Parathyroid adenoma (tissue), 2 donors: ENCODE results near the gene NUMBL.

Source experiments
- H2AFZ ChIP-seq: fragments of 300-600 bp; sonication (generic); one replicate; pipeline ENCODE4 v1.7.0; 2017; ENCODE audit warnings: antibody characterized with exemption, mild to moderate bottlenecking
- H3K27ac ChIP-seq: fragments of 300-600 bp; sonication (generic); one replicate; pipeline ENCODE4 v1.7.0; 2017
- H3K27me3 ChIP-seq: fragments of 300-600 bp; sonication (generic); one replicate; pipeline ENCODE4 v1.7.0; 2017; ENCODE audit warnings: low read length; ENCODE audit not compliant: control insufficient read depth, insufficient read depth
- H3K36me3 ChIP-seq: fragments of 300-600 bp; sonication (generic); one replicate; pipeline ENCODE4 v1.7.0; 2017; ENCODE audit warnings: low read length; ENCODE audit not compliant: control insufficient read depth, insufficient read depth
- H3K4me1 ChIP-seq: fragments of 300-600 bp; sonication (generic); one replicate; pipeline ENCODE4 v1.7.0; 2017; ENCODE audit warnings: control low read depth
- H3K4me2 ChIP-seq: fragments of 300-600 bp; sonication (generic); one replicate; pipeline ENCODE4 v1.7.0; 2017; ENCODE audit warnings: low read length
- H3K4me3 ChIP-seq: fragments of 300-600 bp; sonication (generic); one replicate; pipeline ENCODE4 v1.7.0; 2017; ENCODE audit warnings: low read depth, low read length
- H3K79me2 ChIP-seq: fragments of 300-600 bp; sonication (generic); one replicate; pipeline ENCODE4 v1.7.0; 2017; ENCODE audit warnings: control low read depth
- H3K9ac ChIP-seq: fragments of 300-600 bp; sonication (generic); one replicate; pipeline ENCODE4 v1.7.0; 2017; ENCODE audit warnings: mild to moderate bottlenecking
- H3K9me3 ChIP-seq: fragments of 300-600 bp; sonication (generic); one replicate; pipeline ENCODE4 v1.7.0; 2017; ENCODE audit warnings: low read length; ENCODE audit not compliant: control insufficient read depth
- CTCF ChIP-seq: fragments of 300-600 bp; sonication (generic); IDR thresholded peaks from one replicate; pipeline ENCODE4 v1.7.0; 2017; ENCODE audit warnings: antibody characterized with exemption, mild to moderate bottlenecking
- donor health status: primary hyperparathyroidism.

NUMBL gene

GRCh38 chr19:40639638-40639982 is 50.8 kb downstream of the NUMBL start:
- Histone ChIP-seq H3K9me3 (no peaks in the 10 kb centered on the region), H3K4me2 (no peak overlapping the region), H3K27ac (no peak overlapping the region), H3K27me3 (no peaks in the 10 kb centered on the region), H2AFZ (no peak overlapping the region), H3K4me3 (no peak overlapping the region), H3K79me2 (no peaks in the 10 kb centered on the region), H3K4me1 (no peaks in the 10 kb centered on the region), H3K9ac (no peak overlapping the region), H3K36me3 (no peaks in the 10 kb centered on the region)
- no peak for TF ChIP-seq CTCF

- H3K79me2 ChIP-seq, result no peaks in the 10 kb centered on the region
- no peaks in the 10 kb centered on the region for H3K27me3 ChIP-seq
- TF ChIP-seq CTCF, result no peak
- H3K4me3 ChIP-seq, result no peak overlapping the region
- no peaks in the 10 kb centered on the region for H3K4me1 ChIP-seq
- H3K4me2 ChIP-seq, result no peak overlapping the region
- H2AFZ ChIP-seq, result no peak overlapping the region
- no peak overlapping the region for H3K27ac ChIP-seq
- H3K9me3 ChIP-seq, result no peaks in the 10 kb centered on the region
- no peaks in the 10 kb centered on the region for H3K36me3 ChIP-seq
- no peak overlapping the region for H3K9ac ChIP-seq
Observed at GRCh38 chr19:40638327-40638726, 52.1 kb downstream of the NUMBL start.

GRCh38 chr19:40633207-40633606 is 57.2 kb downstream of the NUMBL start:
- Histone ChIP-seq H3K27ac (no peak overlapping the region), H3K27me3 (no peaks in the 10 kb centered on the region), H3K36me3 (no peaks in the 10 kb centered on the region), H3K79me2 (no peaks in the 10 kb centered on the region), H3K4me1 (no peaks in the 10 kb centered on the region), H3K9me3 (no peaks in the 10 kb centered on the region), H3K4me3 (no peak overlapping the region), H3K4me2 (no peak overlapping the region), H2AFZ (no peak overlapping the region), H3K9ac (no peak overlapping the region)
- no peak for TF ChIP-seq CTCF

GRCh38 chr19:40632311-40633036 is 58.0 kb downstream of the NUMBL start:
- no peaks in the 10 kb centered on the region for H3K36me3 ChIP-seq
- H3K4me2 ChIP-seq, result no peak overlapping the region
- no peak overlapping the region for H3K27ac ChIP-seq
- H2AFZ ChIP-seq, result no peak overlapping the region
- no peaks in the 10 kb centered on the region for H3K27me3 ChIP-seq
- no peaks in the 10 kb centered on the region for H3K4me1 ChIP-seq
- H3K79me2 ChIP-seq, result no peaks in the 10 kb centered on the region
- no peak overlapping the region for H3K4me3 ChIP-seq
- H3K9me3 ChIP-seq, result no peaks in the 10 kb centered on the region
- no peak for TF ChIP-seq CTCF
- no peak overlapping the region for H3K9ac ChIP-seq

- no peak for TF ChIP-seq CTCF
- Histone ChIP-seq H3K9ac (no peak overlapping the region), H3K79me2 (no peaks in the 10 kb centered on the region), H3K27ac (no peak overlapping the region), H3K9me3 (no peaks in the 10 kb centered on the region), H3K36me3 (no peaks in the 10 kb centered on the region), H3K4me1 (no peaks in the 10 kb centered on the region), H3K4me3 (no peak overlapping the region), H2AFZ (no peak overlapping the region), H3K27me3 (no peaks in the 10 kb centered on the region), H3K4me2 (no peak overlapping the region)
Observed at GRCh38 chr19:40630571-40631160, 59.8 kb downstream of the NUMBL start.
